BE2C (cell line): ENCODE data around the gene PJA1. TPM values are rescaled to one million over a fixed set of nuclear protein-coding genes. Genes with fewer than 3 reads are reported as not detected.

Experiments used
- DNase-seq: peaks from one replicate; pipeline ENCODE4 v3.0.0-alpha.2; 2020
- H3K27me3 ChIP-seq: fragments of 250-450 bp; sonication (Bioruptor Pico); 2 replicates; pipeline ENCODE4 v1.5.1; 2020; ENCODE audit warnings: mild to moderate bottlenecking
- H3K36me3 ChIP-seq: fragments of 250-450 bp; sonication (Bioruptor Pico); 2 replicates; pipeline ENCODE4 v1.5.1; 2020; ENCODE audit warnings: mild to moderate bottlenecking
- H3K4me1 ChIP-seq: fragments of 250-450 bp; sonication (Bioruptor Pico); 2 replicates; pipeline ENCODE4 v1.5.1; 2020
- H3K4me3 ChIP-seq: 2 replicates; pipeline ENCODE4 v1.5.1; 2011; ENCODE audit warnings: low read depth, low read length
- H3K9me3 ChIP-seq: fragments of 250-450 bp; sonication (Bioruptor Pico); 2 replicates; pipeline ENCODE4 v1.5.1; 2020
- polyA plus RNA-seq: library from polyadenylated mRNA; unstranded; fragments of >200 nt; gene quantifications from one replicate; pipeline ENCODE4 v1.2.1, GENCODE V29; 2012; ENCODE audit warnings: low read depth, missing spikeins; ENCODE audit not compliant: insufficient read length, insufficient read depth
- TF ChIP-seq, protein P1 (sequence below): IDR thresholded peaks from 2 replicates; pipeline ENCODE4 v1.5.1; 2012; ENCODE audit warnings: mild to moderate bottlenecking, low read depth, low read length

PJA1 gene, protein sequence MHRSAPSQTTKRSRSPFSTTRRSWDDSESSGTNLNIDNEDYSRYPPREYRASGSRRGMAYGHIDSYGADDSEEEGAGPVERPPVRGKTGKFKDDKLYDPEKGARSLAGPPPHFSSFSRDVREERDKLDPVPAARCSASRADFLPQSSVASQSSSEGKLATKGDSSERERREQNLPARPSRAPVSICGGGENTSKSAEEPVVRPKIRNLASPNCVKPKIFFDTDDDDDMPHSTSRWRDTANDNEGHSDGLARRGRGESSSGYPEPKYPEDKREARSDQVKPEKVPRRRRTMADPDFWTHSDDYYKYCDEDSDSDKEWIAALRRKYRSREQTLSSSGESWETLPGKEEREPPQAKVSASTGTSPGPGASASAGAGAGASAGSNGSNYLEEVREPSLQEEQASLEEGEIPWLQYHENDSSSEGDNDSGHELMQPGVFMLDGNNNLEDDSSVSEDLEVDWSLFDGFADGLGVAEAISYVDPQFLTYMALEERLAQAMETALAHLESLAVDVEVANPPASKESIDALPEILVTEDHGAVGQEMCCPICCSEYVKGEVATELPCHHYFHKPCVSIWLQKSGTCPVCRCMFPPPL
- 74.6 TPM for polyA plus RNA-seq

DNA sequence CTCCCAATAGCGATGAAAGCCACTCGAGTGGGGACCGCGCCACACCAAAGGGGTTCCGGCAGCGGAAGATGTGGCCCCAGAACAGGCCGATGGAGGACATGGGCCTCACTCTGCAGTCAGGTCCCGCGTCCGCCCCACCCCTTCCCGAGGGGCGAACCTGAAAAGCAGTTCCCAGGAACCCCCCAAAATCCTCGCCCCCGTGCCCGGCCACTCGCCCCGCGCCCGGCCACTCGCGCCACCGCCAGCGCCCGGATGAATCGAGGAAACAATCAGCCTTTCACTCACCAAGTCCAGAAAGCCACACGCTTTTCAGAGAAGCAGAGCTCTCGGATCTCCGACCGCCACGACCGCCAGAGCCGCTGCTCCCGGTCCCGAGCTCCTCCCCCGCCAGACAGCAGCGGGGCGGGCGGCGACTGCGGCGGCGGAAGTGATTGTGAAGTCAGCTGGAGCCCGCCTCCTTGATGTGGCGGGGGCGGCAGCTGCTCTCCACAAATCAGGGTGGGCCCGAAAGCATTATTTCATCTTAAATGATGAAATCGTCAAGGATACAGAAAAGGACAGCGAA lies at the start of gene PJA1:
Gene PJA1, minus strand, starts transcription at position 367 of the 565 bp plus-strand sequence. CDS start 2,380 bp downstream, outside the sequence.
- Histone ChIP-seq H3K27me3 (no peaks in the 10 kb centered on the region), H3K36me3 (no peaks in the 10 kb centered on the region), H3K9me3 (no peaks in the 10 kb centered on the region), H3K4me1 (no peaks in the 10 kb centered on the region), H3K4me3 (peak within 1 kb of the TSS; percentile 80)
- TF ChIP-seq, protein P1, sequence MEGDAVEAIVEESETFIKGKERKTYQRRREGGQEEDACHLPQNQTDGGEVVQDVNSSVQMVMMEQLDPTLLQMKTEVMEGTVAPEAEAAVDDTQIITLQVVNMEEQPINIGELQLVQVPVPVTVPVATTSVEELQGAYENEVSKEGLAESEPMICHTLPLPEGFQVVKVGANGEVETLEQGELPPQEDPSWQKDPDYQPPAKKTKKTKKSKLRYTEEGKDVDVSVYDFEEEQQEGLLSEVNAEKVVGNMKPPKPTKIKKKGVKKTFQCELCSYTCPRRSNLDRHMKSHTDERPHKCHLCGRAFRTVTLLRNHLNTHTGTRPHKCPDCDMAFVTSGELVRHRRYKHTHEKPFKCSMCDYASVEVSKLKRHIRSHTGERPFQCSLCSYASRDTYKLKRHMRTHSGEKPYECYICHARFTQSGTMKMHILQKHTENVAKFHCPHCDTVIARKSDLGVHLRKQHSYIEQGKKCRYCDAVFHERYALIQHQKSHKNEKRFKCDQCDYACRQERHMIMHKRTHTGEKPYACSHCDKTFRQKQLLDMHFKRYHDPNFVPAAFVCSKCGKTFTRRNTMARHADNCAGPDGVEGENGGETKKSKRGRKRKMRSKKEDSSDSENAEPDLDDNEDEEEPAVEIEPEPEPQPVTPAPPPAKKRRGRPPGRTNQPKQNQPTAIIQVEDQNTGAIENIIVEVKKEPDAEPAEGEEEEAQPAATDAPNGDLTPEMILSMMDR: no peak
- peak; percentile 78 for DNase-seq

- no peak for DNase-seq
- H3K27me3 ChIP-seq: no peaks in the 10 kb centered on the region
- no peaks in the 10 kb centered on the region for H3K9me3 ChIP-seq
- H3K4me1 ChIP-seq: no peaks in the 10 kb centered on the region
- no peak overlapping the region for H3K4me3 ChIP-seq
- TF ChIP-seq, protein P1: no peak
- no peaks in the 10 kb centered on the region for H3K36me3 ChIP-seq
These were observed 49.2 kb upstream of the PJA1 start for GRCh38 chrX:69214463-69214862.

GRCh38 chrX:69211701-69212100 lies 46.4 kb upstream of the PJA1 start:
- H3K36me3 ChIP-seq: no peaks in the 10 kb centered on the region
- H3K4me3 ChIP-seq: no peak overlapping the region
- H3K9me3 ChIP-seq: no peaks in the 10 kb centered on the region
- TF ChIP-seq, protein P1: no peak
- H3K4me1 ChIP-seq: no peaks in the 10 kb centered on the region
- no peak for DNase-seq
- no peaks in the 10 kb centered on the region for H3K27me3 ChIP-seq

DNA sequence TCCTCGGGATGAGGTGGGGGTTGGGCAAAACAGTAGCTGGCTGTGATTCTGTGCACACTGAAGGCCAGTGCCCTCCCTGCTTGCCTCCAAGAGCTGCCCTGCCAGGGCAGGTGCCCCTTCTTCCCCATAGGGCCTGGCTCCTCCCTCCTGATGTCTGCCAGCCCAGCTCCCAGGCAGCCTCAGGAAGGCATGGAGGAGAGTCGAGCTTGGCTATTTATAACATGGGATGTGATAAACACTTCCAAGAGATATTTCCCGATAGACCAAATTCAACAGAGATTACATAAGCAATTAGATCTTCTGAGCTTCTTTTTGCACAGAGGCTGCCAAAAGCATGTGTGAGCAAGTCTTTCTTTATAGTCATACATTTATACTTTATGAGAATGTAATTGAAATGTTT lies 45.3 kb upstream of the PJA1 start:
- no peaks in the 10 kb centered on the region for H3K36me3 ChIP-seq
- no peak overlapping the region for H3K4me3 ChIP-seq
- no peaks in the 10 kb centered on the region for H3K27me3 ChIP-seq
- TF ChIP-seq, protein P1: no peak
- no peaks in the 10 kb centered on the region for H3K4me1 ChIP-seq
- no peak for DNase-seq
- no peaks in the 10 kb centered on the region for H3K9me3 ChIP-seq

- no peak for DNase-seq
- H3K9me3 ChIP-seq: no peaks in the 10 kb centered on the region
- TF ChIP-seq, protein P1: no peak
- H3K36me3 ChIP-seq: no peaks in the 10 kb centered on the region
- no peaks in the 10 kb centered on the region for H3K27me3 ChIP-seq
- no peaks in the 10 kb centered on the region for H3K4me1 ChIP-seq
- H3K4me3 ChIP-seq: no peak overlapping the region
These were observed 42.0 kb upstream of the PJA1 start for GRCh38 chrX:69207216-69207615.

GRCh38 chrX:69203638-69204037 lies 38.4 kb upstream of the PJA1 start:
- DNase-seq: no peak
- Histone ChIP-seq H3K9me3 (no peaks in the 10 kb centered on the region), H3K4me3 (no peak overlapping the region), H3K27me3 (no peaks in the 10 kb centered on the region), H3K36me3 (no peaks in the 10 kb centered on the region), H3K4me1 (no peaks in the 10 kb centered on the region)
- TF ChIP-seq, protein P1: no peak
